WTC11 (cell line): ENCODE measurements around the gene ZDHHC24. TPM values are rescaled to one million over a fixed set of nuclear protein-coding genes. Genes with fewer than 3 reads are reported as not detected.
A peak's percentile ranks its signal among the peaks of the same experiment; 100 is the strongest.

Source experiments
- ATAC-seq: fragments of 200-7000 bp; cut with Tn5 transposase; 2 replicates; pipeline ENCODE4 v1.10.0; 2021; ENCODE audit warnings: mild to moderate bottlenecking, moderate library complexity
- CTCF ChIA-PET: fragments of 300-600 bp; sonication (Branson Sonifier 250); formaldehyde crosslinking; loops from one replicate; lab custom pipeline; 2021; ENCODE audit warnings: antibody characterized with exemption; lab: Charles Lee
- POLR2A ChIA-PET: fragments of 350-600 bp; sonication (Branson Sonifier 250); formaldehyde crosslinking; loops from one replicate; lab custom pipeline; 2021; ENCODE audit warnings: antibody characterized with exemption; lab: Charles Lee
- DNase-seq: peaks from one replicate; pipeline ENCODE4 v3.0.0; 2021; ENCODE audit warnings: low spot score
- H3K27ac Mint-ChIP-seq: 2 replicates; pipeline ENCODE4 v1.8.0; 2021; ENCODE audit warnings: mixed read lengths
- H3K27me3 Mint-ChIP-seq: 2 replicates; pipeline ENCODE4 v1.8.0; 2021; ENCODE audit warnings: low read depth, mild to moderate bottlenecking, moderate library complexity, mixed read lengths
- H3K36me3 Mint-ChIP-seq: 2 replicates; pipeline ENCODE4 v1.8.0; 2021; ENCODE audit warnings: mixed read lengths
- H3K4me1 Mint-ChIP-seq: 2 replicates; pipeline ENCODE4 v1.8.0; 2022; ENCODE audit warnings: mixed read lengths
- H3K4me3 Mint-ChIP-seq: 2 replicates; pipeline ENCODE4 v1.8.0; 2021; ENCODE audit warnings: mild to moderate bottlenecking, moderate library complexity, mixed read lengths
- H3K9me3 Mint-ChIP-seq: 2 replicates; pipeline ENCODE4 v1.8.0; 2021; ENCODE audit warnings: mixed read lengths
- ATF2 ChIP-seq: sonication (generic); formaldehyde crosslinking; IDR thresholded peaks from 2 replicates; pipeline ENCODE4 v1.8.1; 2022; ENCODE audit warnings: low read depth, missing genetic modification reagents, borderline replicate concordance
- ATF6 ChIP-seq: sonication (generic); formaldehyde crosslinking; IDR thresholded peaks from 2 replicates; pipeline ENCODE4 v1.8.1; 2023; ENCODE audit warnings: mild to moderate bottlenecking, missing genetic modification reagents
- E2F4 ChIP-seq: sonication (generic); formaldehyde crosslinking; IDR thresholded peaks from 2 replicates; pipeline ENCODE4 v1.8.1; 2022; ENCODE audit warnings: low read depth, mild to moderate bottlenecking, moderate library complexity, missing genetic modification reagents, borderline replicate concordance
- GRHL2 ChIP-seq: fragments of 250-450 bp; sonication (Bioruptor Pico); IDR thresholded peaks from 2 replicates; pipeline ENCODE4 v1.8.0; 2022; ENCODE audit warnings: mild to moderate bottlenecking, moderate library complexity; ENCODE audit not compliant: insufficient replicate concordance, severe bottlenecking
- GTF2I ChIP-seq: fragments of 250-450 bp; sonication (Bioruptor Pico); conservative IDR thresholded peaks from 2 replicates; pipeline ENCODE4 v1.4.0; 2021; ENCODE audit warnings: mild to moderate bottlenecking
- JAZF1 ChIP-seq: fragments of 250-450 bp; sonication (Bioruptor Pico); IDR thresholded peaks from 2 replicates; pipeline ENCODE4 v1.9.0; 2021; ENCODE audit warnings: moderate library complexity, mild to moderate bottlenecking, inconsistent platforms
- JUN ChIP-seq: sonication (generic); formaldehyde crosslinking; IDR thresholded peaks from 2 replicates; pipeline ENCODE4 v1.8.0; 2023; ENCODE audit warnings: mild to moderate bottlenecking, missing genetic modification reagents
- NFE2L1 ChIP-seq: sonication (generic); formaldehyde crosslinking; IDR thresholded peaks from 2 replicates; pipeline ENCODE4 v1.8.1; 2023; ENCODE audit warnings: missing genetic modification reagents
- RELA ChIP-seq: sonication (generic); formaldehyde crosslinking; IDR thresholded peaks from 2 replicates; pipeline ENCODE4 v1.8.1; 2022; ENCODE audit warnings: missing genetic modification reagents, mild to moderate bottlenecking, borderline replicate concordance
- RORB ChIP-seq: fragments of 250-450 bp; sonication (Bioruptor Pico); IDR thresholded peaks from 2 replicates; pipeline ENCODE4 v1.9.0; 2021; ENCODE audit warnings: mild to moderate bottlenecking
- SOX15 ChIP-seq: fragments of 250-450 bp; sonication (Bioruptor Pico); IDR thresholded peaks from 2 replicates; pipeline ENCODE4 v1.9.0; 2021; ENCODE audit warnings: mild to moderate bottlenecking
- TCF7 ChIP-seq: sonication (generic); formaldehyde crosslinking; IDR thresholded peaks from 2 replicates; pipeline ENCODE4 v1.8.0; 2022; ENCODE audit warnings: mild to moderate bottlenecking, low read depth, missing genetic modification reagents, moderate library complexity
- TEAD1 ChIP-seq: sonication (generic); formaldehyde crosslinking; IDR thresholded peaks from 2 replicates; pipeline ENCODE4 v1.8.0; 2022; ENCODE audit warnings: mild to moderate bottlenecking, missing genetic modification reagents
- USF1 ChIP-seq: sonication (generic); formaldehyde crosslinking; IDR thresholded peaks from 2 replicates; pipeline ENCODE4 v1.8.0; 2022; ENCODE audit warnings: mild to moderate bottlenecking, missing genetic modification reagents
- ZNF219 ChIP-seq: sonication (generic); formaldehyde crosslinking; IDR thresholded peaks from 2 replicates; pipeline ENCODE4 v1.8.0; 2023; ENCODE audit warnings: missing genetic modification reagents, mild to moderate bottlenecking, borderline replicate concordance
- ZNF232 ChIP-seq: sonication (generic); formaldehyde crosslinking; IDR thresholded peaks from 2 replicates; pipeline ENCODE4 v1.8.0; 2022; ENCODE audit warnings: mild to moderate bottlenecking, missing genetic modification reagents
- ZNF423 ChIP-seq: fragments of 250-450 bp; sonication (Bioruptor Pico); IDR thresholded peaks from 2 replicates; pipeline ENCODE4 v2.1.2; 2022; ENCODE audit warnings: mild to moderate bottlenecking, moderate library complexity
- total RNA-seq: library from RNA; stranded (reverse); gene quantifications from 3 replicates; pipeline ENCODE4 v1.2.3, GENCODE V29; 2021
- TF ChIP-seq, protein P1 (sequence below): fragments of 250-450 bp; sonication (Bioruptor Pico); IDR thresholded peaks from 2 replicates; pipeline ENCODE4 v1.8.0; 2021; ENCODE audit warnings: mild to moderate bottlenecking
- TF ChIP-seq, protein P2 (sequence below): sonication (generic); formaldehyde crosslinking; IDR thresholded peaks from 2 replicates; pipeline ENCODE4 v1.8.0; 2022; ENCODE audit warnings: mild to moderate bottlenecking, missing genetic modification reagents
- TF ChIP-seq, protein P3 (sequence below): sonication (generic); formaldehyde crosslinking; IDR thresholded peaks from 2 replicates; pipeline ENCODE4 v1.8.1; 2022; ENCODE audit warnings: mild to moderate bottlenecking, moderate library complexity, missing genetic modification reagents
- TF ChIP-seq, protein P4 (sequence below): sonication (generic); formaldehyde crosslinking; IDR thresholded peaks from 2 replicates; pipeline ENCODE4 v1.8.1; 2022; ENCODE audit warnings: mild to moderate bottlenecking, missing genetic modification reagents, moderate library complexity, borderline replicate concordance
- TF ChIP-seq, protein P5 (sequence below): sonication (generic); formaldehyde crosslinking; IDR thresholded peaks from 2 replicates; pipeline ENCODE4 v1.8.0; 2022; ENCODE audit warnings: missing genetic modification reagents

ZDHHC24 gene
- total RNA-seq, 1 experiment from 2014 or later, result 14.8 TPM

- H3K9me3 Mint-ChIP-seq, result no peaks in the 10 kb centered on the region
- peak; percentile 4 for ATAC-seq
- peak; percentile 31 for DNase-seq
- no peaks in the 10 kb centered on the region for H3K27me3 Mint-ChIP-seq
- peaks cover 26% of the 10 kb centered on the region for H3K4me1 Mint-ChIP-seq
- peaks cover 2% of the 10 kb centered on the region; the same call in 1 of the 2 replicates for H3K36me3 Mint-ChIP-seq
- no peak overlapping the region for H3K4me3 Mint-ChIP-seq
- peak overlapping the region; percentile 89 for H3K27ac Mint-ChIP-seq
- ChIA-PET POLR2A (interaction anchor here (0.6 kb wide), 1 partner anchor 13 kb away, joined by 5 read pairs; no protein-coding TSS in a partner anchor), CTCF (interaction anchor here (1.3 kb wide), 1 partner anchor 10 kb away, joined by 6 read pairs; the partner anchor contains the start of gene PELI3)
- TF ChIP-seq TCF7 (no peak), USF1 (CRISPR knock-in tag) (peak; percentile 72), SOX15 (CRISPR knock-in tag) (no peak), E2F4 (CRISPR knock-in tag) (no peak), GTF2I (CRISPR knock-in tag) (no peak), ATF2 (CRISPR knock-in tag) (no peak), TEAD1 (no peak), ZNF232 (CRISPR knock-in tag) (no peak), RELA (CRISPR knock-in tag) (no peak), GRHL2 (no peak), NFE2L1 (CRISPR knock-in tag) (no peak), ATF6 (CRISPR knock-in tag) (no peak), ZNF423 (CRISPR knock-in tag) (no peak), JUN (CRISPR knock-in tag) (no peak), RORB (CRISPR knock-in tag) (no peak), ZNF219 (CRISPR knock-in tag) (no peak), JAZF1 (CRISPR knock-in tag) (no peak)
- TF ChIP-seq, protein P1, sequence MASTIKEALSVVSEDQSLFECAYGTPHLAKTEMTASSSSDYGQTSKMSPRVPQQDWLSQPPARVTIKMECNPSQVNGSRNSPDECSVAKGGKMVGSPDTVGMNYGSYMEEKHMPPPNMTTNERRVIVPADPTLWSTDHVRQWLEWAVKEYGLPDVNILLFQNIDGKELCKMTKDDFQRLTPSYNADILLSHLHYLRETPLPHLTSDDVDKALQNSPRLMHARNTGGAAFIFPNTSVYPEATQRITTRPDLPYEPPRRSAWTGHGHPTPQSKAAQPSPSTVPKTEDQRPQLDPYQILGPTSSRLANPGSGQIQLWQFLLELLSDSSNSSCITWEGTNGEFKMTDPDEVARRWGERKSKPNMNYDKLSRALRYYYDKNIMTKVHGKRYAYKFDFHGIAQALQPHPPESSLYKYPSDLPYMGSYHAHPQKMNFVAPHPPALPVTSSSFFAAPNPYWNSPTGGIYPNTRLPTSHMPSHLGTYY (CRISPR knock-in tag), result no peak
- TF ChIP-seq, protein P2, sequence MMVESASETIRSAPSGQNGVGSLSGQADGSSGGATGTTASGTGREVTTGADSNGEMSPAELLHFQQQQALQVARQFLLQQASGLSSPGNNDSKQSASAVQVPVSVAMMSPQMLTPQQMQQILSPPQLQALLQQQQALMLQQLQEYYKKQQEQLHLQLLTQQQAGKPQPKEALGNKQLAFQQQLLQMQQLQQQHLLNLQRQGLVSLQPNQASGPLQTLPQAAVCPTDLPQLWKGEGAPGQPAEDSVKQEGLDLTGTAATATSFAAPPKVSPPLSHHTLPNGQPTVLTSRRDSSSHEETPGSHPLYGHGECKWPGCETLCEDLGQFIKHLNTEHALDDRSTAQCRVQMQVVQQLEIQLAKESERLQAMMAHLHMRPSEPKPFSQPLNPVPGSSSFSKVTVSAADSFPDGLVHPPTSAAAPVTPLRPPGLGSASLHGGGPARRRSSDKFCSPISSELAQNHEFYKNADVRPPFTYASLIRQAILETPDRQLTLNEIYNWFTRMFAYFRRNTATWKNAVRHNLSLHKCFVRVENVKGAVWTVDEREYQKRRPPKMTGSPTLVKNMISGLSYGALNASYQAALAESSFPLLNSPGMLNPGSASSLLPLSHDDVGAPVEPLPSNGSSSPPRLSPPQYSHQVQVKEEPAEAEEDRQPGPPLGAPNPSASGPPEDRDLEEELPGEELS, result no peak
- TF ChIP-seq, protein P3, sequence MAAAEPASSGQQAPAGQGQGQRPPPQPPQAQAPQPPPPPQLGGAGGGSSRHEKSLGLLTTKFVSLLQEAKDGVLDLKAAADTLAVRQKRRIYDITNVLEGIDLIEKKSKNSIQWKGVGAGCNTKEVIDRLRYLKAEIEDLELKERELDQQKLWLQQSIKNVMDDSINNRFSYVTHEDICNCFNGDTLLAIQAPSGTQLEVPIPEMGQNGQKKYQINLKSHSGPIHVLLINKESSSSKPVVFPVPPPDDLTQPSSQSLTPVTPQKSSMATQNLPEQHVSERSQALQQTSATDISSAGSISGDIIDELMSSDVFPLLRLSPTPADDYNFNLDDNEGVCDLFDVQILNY (CRISPR knock-in tag), result no peak
- TF ChIP-seq, protein P4, sequence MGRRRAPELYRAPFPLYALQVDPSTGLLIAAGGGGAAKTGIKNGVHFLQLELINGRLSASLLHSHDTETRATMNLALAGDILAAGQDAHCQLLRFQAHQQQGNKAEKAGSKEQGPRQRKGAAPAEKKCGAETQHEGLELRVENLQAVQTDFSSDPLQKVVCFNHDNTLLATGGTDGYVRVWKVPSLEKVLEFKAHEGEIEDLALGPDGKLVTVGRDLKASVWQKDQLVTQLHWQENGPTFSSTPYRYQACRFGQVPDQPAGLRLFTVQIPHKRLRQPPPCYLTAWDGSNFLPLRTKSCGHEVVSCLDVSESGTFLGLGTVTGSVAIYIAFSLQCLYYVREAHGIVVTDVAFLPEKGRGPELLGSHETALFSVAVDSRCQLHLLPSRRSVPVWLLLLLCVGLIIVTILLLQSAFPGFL (CRISPR knock-in tag), result no peak
- TF ChIP-seq, protein P5, sequence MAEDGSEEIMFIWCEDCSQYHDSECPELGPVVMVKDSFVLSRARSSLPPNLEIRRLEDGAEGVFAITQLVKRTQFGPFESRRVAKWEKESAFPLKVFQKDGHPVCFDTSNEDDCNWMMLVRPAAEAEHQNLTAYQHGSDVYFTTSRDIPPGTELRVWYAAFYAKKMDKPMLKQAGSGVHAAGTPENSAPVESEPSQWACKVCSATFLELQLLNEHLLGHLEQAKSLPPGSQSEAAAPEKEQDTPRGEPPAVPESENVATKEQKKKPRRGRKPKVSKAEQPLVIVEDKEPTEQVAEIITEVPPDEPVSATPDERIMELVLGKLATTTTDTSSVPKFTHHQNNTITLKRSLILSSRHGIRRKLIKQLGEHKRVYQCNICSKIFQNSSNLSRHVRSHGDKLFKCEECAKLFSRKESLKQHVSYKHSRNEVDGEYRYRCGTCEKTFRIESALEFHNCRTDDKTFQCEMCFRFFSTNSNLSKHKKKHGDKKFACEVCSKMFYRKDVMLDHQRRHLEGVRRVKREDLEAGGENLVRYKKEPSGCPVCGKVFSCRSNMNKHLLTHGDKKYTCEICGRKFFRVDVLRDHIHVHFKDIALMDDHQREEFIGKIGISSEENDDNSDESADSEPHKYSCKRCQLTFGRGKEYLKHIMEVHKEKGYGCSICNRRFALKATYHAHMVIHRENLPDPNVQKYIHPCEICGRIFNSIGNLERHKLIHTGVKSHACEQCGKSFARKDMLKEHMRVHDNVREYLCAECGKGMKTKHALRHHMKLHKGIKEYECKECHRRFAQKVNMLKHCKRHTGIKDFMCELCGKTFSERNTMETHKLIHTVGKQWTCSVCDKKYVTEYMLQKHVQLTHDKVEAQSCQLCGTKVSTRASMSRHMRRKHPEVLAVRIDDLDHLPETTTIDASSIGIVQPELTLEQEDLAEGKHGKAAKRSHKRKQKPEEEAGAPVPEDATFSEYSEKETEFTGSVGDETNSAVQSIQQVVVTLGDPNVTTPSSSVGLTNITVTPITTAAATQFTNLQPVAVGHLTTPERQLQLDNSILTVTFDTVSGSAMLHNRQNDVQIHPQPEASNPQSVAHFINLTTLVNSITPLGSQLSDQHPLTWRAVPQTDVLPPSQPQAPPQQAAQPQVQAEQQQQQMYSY, result peak; percentile 98
Measured at GRCh38 chr11:66476841-66477251, 69.0 kb downstream of the ZDHHC24 start.
